ENCODE data around the gene ARMH1.

DNA sequence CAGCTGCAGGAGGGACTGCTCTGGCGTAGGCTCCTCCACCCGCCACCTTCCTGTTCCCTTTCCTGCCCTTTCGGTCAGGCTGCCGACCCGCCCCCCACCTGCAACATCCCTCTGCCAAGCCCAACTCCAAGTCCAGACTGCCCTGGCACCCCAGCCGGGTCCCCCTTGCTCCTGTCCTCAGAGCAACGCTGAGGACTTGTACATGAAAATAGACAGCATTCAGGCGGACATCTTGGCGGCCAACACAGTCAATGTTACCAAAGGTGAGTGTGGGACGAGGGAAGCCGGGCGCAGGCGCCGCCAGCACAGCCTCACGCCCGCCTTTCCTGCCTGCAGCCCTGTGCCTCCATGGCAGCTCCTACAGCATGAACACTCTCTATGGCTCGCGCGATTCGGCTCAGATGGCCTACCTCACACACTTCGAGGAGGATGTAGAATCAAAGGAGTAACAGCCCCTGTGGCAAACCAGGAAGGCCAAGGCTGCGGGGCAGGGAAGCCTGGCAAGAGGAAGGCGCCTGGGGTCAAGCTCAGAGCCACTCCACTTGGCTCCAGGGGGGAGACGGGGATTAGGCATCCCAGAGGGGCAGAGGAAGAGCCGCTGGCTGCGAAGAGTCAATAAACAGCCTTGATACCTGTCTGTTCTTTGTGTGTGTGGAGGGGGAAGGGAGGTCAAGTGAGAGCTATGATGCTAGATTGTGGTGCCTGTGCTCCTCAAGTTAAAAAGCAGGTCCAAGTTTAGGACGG, 50.6 kb downstream of the ARMH1 start:
- TF ChIP-seq, protein P1, sequence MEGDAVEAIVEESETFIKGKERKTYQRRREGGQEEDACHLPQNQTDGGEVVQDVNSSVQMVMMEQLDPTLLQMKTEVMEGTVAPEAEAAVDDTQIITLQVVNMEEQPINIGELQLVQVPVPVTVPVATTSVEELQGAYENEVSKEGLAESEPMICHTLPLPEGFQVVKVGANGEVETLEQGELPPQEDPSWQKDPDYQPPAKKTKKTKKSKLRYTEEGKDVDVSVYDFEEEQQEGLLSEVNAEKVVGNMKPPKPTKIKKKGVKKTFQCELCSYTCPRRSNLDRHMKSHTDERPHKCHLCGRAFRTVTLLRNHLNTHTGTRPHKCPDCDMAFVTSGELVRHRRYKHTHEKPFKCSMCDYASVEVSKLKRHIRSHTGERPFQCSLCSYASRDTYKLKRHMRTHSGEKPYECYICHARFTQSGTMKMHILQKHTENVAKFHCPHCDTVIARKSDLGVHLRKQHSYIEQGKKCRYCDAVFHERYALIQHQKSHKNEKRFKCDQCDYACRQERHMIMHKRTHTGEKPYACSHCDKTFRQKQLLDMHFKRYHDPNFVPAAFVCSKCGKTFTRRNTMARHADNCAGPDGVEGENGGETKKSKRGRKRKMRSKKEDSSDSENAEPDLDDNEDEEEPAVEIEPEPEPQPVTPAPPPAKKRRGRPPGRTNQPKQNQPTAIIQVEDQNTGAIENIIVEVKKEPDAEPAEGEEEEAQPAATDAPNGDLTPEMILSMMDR (IDR thresholded peaks at IDR 0.05), result no peak
- TF ChIP-seq POLR2A (IDR thresholded peaks at IDR 0.05), result no peak

All from testis (tissue), 2 donors.